ENCODE measurements around the gene CCDC57.
"Not testable (repeated sequence)": the region's sequence is repeated elsewhere in the genome, so short reads cannot be mapped to it uniquely, and the experiment has no call there.

The CCDC57 gene

GRCh38 chr17:82212331-82213250 lies at the start of gene CCDC57:
Gene CCDC57, minus strand, starts transcription at chr17:82212842. Its CDS starts 10,898 bp downstream, at chr17:82201944.
- FAIRE-seq = no peak

- FAIRE-seq = no peak
Measured at GRCh38 chr17:82262344-82262743, 49.7 kb upstream of the CCDC57 start.

- not testable (repeated sequence) for FAIRE-seq
Measured at GRCh38 chr17:82259972-82260961, 47.6 kb upstream of the CCDC57 start.

- FAIRE-seq = no peak
Measured at GRCh38 chr17:82258555-82258954, 45.9 kb upstream of the CCDC57 start.

- FAIRE-seq = no peak
Measured at GRCh38 chr17:82257473-82257872, 44.8 kb upstream of the CCDC57 start.

GRCh38 chr17:82256242-82256885 lies 43.7 kb upstream of the CCDC57 start:
- no peak for FAIRE-seq

- FAIRE-seq = no peak
Measured at GRCh38 chr17:82255402-82255972, 42.8 kb upstream of the CCDC57 start.

GRCh38 chr17:82254746-82255145 lies 42.1 kb upstream of the CCDC57 start:
- not testable (repeated sequence) for FAIRE-seq

GRCh38 chr17:82254096-82254495 lies 41.5 kb upstream of the CCDC57 start:
- FAIRE-seq = not testable (repeated sequence)

- FAIRE-seq = no peak
Measured at GRCh38 chr17:82253179-82253544, 40.5 kb upstream of the CCDC57 start.

GRCh38 chr17:82252511-82253178 lies 40.0 kb upstream of the CCDC57 start:
- FAIRE-seq = no peak

GRCh38 chr17:82250868-82251500 lies 38.3 kb upstream of the CCDC57 start:
- no peak for FAIRE-seq

- no peak for FAIRE-seq
Measured at GRCh38 chr17:82249896-82250581, 37.4 kb upstream of the CCDC57 start.

- no peak for FAIRE-seq
Measured at GRCh38 chr17:82248815-82249674, 36.4 kb upstream of the CCDC57 start.

- FAIRE-seq = no peak
Measured at GRCh38 chr17:82247856-82248671, 35.4 kb upstream of the CCDC57 start.

- no peak for FAIRE-seq
Measured at GRCh38 chr17:82247182-82247823, 34.7 kb upstream of the CCDC57 start.

- FAIRE-seq = no peak
Measured at GRCh38 chr17:82246365-82247181, 33.9 kb upstream of the CCDC57 start.

Measured in endometrium (tissue), 2 donors.